DND-41 (cell line): Measurements from ENCODE around the gene LBX2.

Source experiments
- ATAC-seq: fragments of 200-7000 bp; cut with Tn5 transposase; 3 replicates; pipeline ENCODE4 v1.9.1; 2021; ENCODE audit warnings: low read depth; ENCODE audit not compliant: insufficient read depth
- DNase-seq: peaks from one replicate; pipeline ENCODE4 v3.0.0-alpha.2; 2020
- H2AFZ ChIP-seq: 2 replicates; pipeline ENCODE4 v1.6.0; 2012; ENCODE audit warnings: low read depth, low read length
- H3K27ac ChIP-seq: 2 replicates; pipeline ENCODE4 v1.5.1; 2012; ENCODE audit warnings: low read length, inconsistent platforms
- H3K27me3 ChIP-seq: fragments of 200-600 bp; sonication (generic); 2 replicates; pipeline ENCODE4 v1.6.0; 2012; ENCODE audit warnings: low read length, mild to moderate bottlenecking, inconsistent platforms; ENCODE audit not compliant: insufficient read depth, poor library complexity
- H3K36me3 ChIP-seq: 2 replicates; pipeline ENCODE4 v1.5.1; 2012; ENCODE audit warnings: low read length, inconsistent platforms; ENCODE audit not compliant: insufficient read depth
- H3K4me1 ChIP-seq: 2 replicates; pipeline ENCODE4 v1.5.1; 2012; ENCODE audit warnings: mild to moderate bottlenecking, low read length; ENCODE audit not compliant: insufficient read depth
- H3K4me2 ChIP-seq: 2 replicates; pipeline ENCODE4 v1.6.0; 2012; ENCODE audit warnings: mild to moderate bottlenecking, moderate library complexity, low read length, inconsistent platforms; ENCODE audit not compliant: insufficient read depth
- H3K4me3 ChIP-seq, 2 experiments: fragments of 200-600 bp in 1 of 2; shearing (Covaris generic) in 1 of 2; 2 replicates each; pipeline ENCODE4 v1.5.1; 2012 to 2016; ENCODE audit warnings: inconsistent platforms in 2 of 2, low read length in 2 of 2, mild to moderate bottlenecking in 2 of 2, low read depth in 1 of 2, moderate library complexity in 1 of 2
- H3K79me2 ChIP-seq: 2 replicates; pipeline ENCODE4 v1.6.0; 2012; ENCODE audit warnings: low read length, inconsistent platforms; ENCODE audit not compliant: insufficient read depth
- H3K9ac ChIP-seq: 2 replicates; pipeline ENCODE4 v1.6.0; 2012; ENCODE audit warnings: low read depth, mild to moderate bottlenecking, inconsistent platforms, low read length, moderate library complexity
- H3K9me3 ChIP-seq: 2 replicates; pipeline ENCODE4 v1.5.1; 2012; ENCODE audit warnings: low read length, moderate library complexity, mild to moderate bottlenecking, inconsistent platforms; ENCODE audit not compliant: insufficient read depth, severe bottlenecking
- H4K20me1 ChIP-seq: 2 replicates; pipeline ENCODE4 v1.6.0; 2012; ENCODE audit warnings: low read length; ENCODE audit not compliant: insufficient read depth
- EZH2 ChIP-seq: IDR thresholded peaks from 3 replicates; pipeline ENCODE4 v1.6.1; 2012; ENCODE audit warnings: borderline replicate concordance, low read depth, mild to moderate bottlenecking, moderate library complexity, low read length, inconsistent platforms; ENCODE audit not compliant: severe bottlenecking
- TF ChIP-seq, protein P1 (sequence below): IDR thresholded peaks from 2 replicates; pipeline ENCODE4 v1.5.1; 2012; ENCODE audit warnings: borderline replicate concordance, low read length, moderate library complexity, mild to moderate bottlenecking; ENCODE audit not compliant: poor library complexity, severe bottlenecking; ENCODE audit errors: extremely low read depth

Gene LBX2

DNA sequence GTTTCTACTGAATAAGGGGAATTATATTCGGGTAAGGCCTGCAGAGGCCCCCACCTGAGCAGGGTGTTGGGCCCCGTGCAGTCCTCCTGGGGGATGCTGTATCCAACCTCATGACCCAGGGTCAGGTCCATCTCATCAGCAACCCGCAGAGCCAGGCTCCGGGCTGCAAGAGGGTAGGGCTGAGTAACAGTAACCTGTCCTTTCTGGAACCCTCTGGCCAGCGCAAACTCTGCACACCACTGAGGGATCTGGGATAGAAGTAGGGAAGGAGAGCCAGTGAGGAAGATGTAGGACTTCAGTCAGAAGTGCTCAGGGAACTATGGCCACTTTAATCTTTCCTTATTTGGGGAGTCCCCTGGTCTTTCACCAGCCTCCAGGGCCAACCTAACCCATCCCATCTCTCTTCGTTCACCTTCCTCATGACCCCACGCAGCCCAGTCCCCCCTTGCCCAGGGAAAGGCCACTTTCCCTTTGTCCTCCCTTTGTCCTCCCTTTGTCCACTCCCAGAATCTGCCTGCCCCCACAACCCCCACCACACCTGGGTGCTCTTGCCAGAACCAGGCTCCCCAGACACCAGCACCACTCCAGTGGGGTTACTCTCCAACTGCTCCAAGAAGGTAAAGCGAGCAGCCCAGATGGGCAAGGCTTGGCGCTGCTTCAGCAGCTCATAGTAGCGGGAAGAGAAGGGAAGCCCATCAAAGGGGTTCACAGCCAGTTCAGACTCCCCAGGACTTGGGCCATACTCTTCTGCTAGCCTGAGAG is 25.7 kb upstream of the LBX2 start:
- Histone ChIP-seq H3K4me2 (no peak overlapping the region), H2AFZ (no peak overlapping the region), H3K4me3 (no peak overlapping the region), H3K79me2 (peaks cover 26% of the 10 kb centered on the region), H4K20me1 (peaks cover 15% of the 10 kb centered on the region; the same call in 1 of the 2 replicates), H3K4me1 (peaks cover 20% of the 10 kb centered on the region), H3K9ac (no peak overlapping the region), H3K27me3 (no peaks in the 10 kb centered on the region), H3K27ac (no peak overlapping the region), H3K36me3 (peaks cover 37% of the 10 kb centered on the region), H3K9me3 (no peaks in the 10 kb centered on the region)
- no peak for TF ChIP-seq EZH2
- TF ChIP-seq, protein P1, sequence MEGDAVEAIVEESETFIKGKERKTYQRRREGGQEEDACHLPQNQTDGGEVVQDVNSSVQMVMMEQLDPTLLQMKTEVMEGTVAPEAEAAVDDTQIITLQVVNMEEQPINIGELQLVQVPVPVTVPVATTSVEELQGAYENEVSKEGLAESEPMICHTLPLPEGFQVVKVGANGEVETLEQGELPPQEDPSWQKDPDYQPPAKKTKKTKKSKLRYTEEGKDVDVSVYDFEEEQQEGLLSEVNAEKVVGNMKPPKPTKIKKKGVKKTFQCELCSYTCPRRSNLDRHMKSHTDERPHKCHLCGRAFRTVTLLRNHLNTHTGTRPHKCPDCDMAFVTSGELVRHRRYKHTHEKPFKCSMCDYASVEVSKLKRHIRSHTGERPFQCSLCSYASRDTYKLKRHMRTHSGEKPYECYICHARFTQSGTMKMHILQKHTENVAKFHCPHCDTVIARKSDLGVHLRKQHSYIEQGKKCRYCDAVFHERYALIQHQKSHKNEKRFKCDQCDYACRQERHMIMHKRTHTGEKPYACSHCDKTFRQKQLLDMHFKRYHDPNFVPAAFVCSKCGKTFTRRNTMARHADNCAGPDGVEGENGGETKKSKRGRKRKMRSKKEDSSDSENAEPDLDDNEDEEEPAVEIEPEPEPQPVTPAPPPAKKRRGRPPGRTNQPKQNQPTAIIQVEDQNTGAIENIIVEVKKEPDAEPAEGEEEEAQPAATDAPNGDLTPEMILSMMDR, result no peak
- ATAC-seq (no peak), DNase-seq (no peak)

DNA sequence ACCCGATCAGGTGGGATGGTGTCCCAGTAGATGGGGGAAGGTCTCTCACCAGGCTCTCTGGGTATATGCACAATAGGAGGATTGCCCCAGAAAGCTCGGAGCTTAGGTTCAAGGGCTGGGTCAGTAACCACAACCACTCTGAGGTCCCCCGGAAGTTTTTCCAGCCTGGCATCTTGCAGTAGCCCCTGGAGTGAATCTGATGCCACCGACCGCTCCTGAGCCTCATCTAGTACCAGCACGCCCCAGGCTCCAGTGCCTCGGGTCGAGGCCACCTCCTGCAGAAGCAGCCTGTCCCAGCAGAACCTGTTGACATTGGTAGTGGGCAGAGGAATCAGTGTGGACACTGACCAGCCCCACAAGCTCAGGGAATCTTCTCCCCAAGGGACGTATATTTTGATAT is 24.6 kb upstream of the LBX2 start:
- Histone ChIP-seq H3K79me2 (peaks cover 15% of the 10 kb centered on the region), H3K4me2 (no peak overlapping the region), H3K27ac (no peak overlapping the region), H3K4me3 (no peak overlapping the region), H3K9me3 (no peaks in the 10 kb centered on the region), H3K36me3 (peaks cover 35% of the 10 kb centered on the region), H4K20me1 (peaks cover 15% of the 10 kb centered on the region; the same call in 1 of the 2 replicates), H3K27me3 (peaks cover 3% of the 10 kb centered on the region), H2AFZ (no peak overlapping the region), H3K9ac (no peak overlapping the region), H3K4me1 (peaks cover 20% of the 10 kb centered on the region)
- no peak for ATAC-seq
- DNase-seq, result no peak
- no peak for TF ChIP-seq EZH2
- TF ChIP-seq, protein P1, result no peak

DNA sequence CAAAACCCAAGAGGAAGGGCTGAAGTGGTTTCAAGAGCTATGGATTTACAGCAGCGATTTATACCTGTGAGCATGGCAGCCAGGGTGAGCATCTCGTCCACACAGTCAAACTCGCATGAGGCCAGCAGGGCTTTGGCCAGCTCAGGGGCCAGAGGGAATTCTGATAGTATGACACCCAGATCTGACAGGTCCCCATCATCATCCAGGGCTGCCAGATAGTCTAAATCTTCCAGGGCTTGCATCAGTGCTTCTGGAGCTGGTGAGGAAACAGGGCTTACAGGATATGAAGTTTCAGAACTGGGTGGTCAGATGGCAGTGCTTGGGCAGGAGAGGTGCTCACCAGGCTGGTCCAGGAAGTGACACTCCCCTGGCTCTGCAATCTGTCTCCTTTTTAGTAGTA is 23.1 kb upstream of the LBX2 start:
- Histone ChIP-seq H3K27ac (no peak overlapping the region), H2AFZ (no peak overlapping the region), H4K20me1 (peaks cover 4% of the 10 kb centered on the region; the same call in 1 of the 2 replicates), H3K4me3 (no peak overlapping the region), H3K79me2 (no peaks in the 10 kb centered on the region), H3K36me3 (peaks cover 20% of the 10 kb centered on the region), H3K4me2 (no peak overlapping the region), H3K9ac (no peak overlapping the region), H3K9me3 (no peaks in the 10 kb centered on the region), H3K4me1 (peaks cover 6% of the 10 kb centered on the region), H3K27me3 (peaks cover 9% of the 10 kb centered on the region)
- no peak for DNase-seq
- ATAC-seq, result no peak
- no peak for TF ChIP-seq EZH2
- TF ChIP-seq, protein P1, result no peak
